A549 treated with CORT108297 at 1 μM for 4 hours (cell line): ENCODE measurements around the gene CXCR6. TPM values are rescaled to one million over a fixed set of nuclear protein-coding genes. Genes with fewer than 3 reads are reported as not detected.

ENCODE experiments used
- total RNA-seq: library from RNA; stranded (reverse); fragments of 200-300 nt; extraction: Qiagen RNA extraction; gene quantifications from 5 replicates; pipeline ENCODE4 v1.2.3, GENCODE V29; 2022

The CXCR6 gene
- not detected in 5 replicates for total RNA-seq

DNA sequence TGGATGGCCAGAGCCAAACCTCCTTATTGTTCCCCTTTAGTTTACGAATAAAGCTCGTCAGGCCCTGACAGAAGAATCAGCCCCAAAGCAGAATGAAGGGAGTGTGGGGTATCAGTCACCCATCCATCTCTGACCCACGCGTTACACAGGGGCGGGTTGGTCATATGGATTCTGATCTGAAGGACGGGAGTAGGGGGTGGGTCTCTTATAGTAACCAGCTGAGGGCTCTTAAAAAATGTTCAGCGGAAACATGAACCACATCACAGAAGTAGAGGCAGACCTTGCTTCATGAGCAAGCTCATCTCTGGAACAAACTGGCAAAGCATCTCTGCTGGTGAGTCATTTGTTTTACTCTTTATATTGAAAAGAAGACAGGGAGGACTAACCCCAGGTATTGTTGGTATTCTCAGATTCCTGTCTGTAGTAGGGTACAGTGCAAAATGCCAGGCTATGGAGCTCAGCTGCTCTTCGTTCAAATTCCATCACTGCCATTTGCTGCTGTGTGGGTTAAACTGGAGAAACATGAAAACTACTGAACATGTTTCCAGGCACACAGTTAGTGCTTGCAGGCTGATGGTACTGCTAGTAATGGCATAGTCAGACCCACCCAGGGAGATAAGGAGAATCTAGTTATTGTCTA is at the start of gene CXCR6:
TSS of gene CXCR6 (plus strand) at position 258 of the 640 bp plus-strand sequence. CDS start 3,018 bp downstream, outside the sequence.

GRCh38 chr3:45995236-45996192 is 52.2 kb downstream of the CXCR6 start, which contains the start of gene FYCO1:
TSS of gene FYCO1 (minus strand) at chr3:45995824. CDS start at chr3:45984910, 10,914 bp downstream.

Other genes starting within 250 kb of the CXCR6 start
- 0.05 to 0.09 TPM (median 0.07 TPM) in 4 of 5 replicates, not detected in the other for gene SLC6A20, start 146.9 kb upstream of the CXCR6 start, total RNA-seq
- 15.6 to 17.9 TPM (median 15.6 TPM) in 5 replicates for gene LZTFL1, start 101.3 kb upstream of the CXCR6 start, total RNA-seq
- gene CCR9, start 56.9 kb upstream of the CXCR6 start, total RNA-seq = not detected in 5 replicates
- 4.3 to 5.8 TPM (median 4.9 TPM) in 5 replicates for gene FYCO1, start 52.4 kb downstream of the CXCR6 start, total RNA-seq
- gene XCR1, start 84.0 kb downstream of the CXCR6 start, total RNA-seq = not detected in 5 replicates